Measurements from ENCODE around the gene TEX101.
"Not testable (repeated sequence)": the region's sequence is repeated elsewhere in the genome, so short reads cannot be mapped to it uniquely, and the experiment has no call there.

TEX101 gene

GRCh38 chr19:43420954-43421353, 6.3 kb downstream of the TEX101 start:
- no peak for DNase-seq (ENCODE audit: low read depth)

- no peak for DNase-seq (ENCODE audit: low read depth)
Measured at GRCh38 chr19:43422000-43422688, 7.5 kb downstream of the TEX101 start.

GRCh38 chr19:43422689-43423066, 8.0 kb downstream of the TEX101 start:
- DNase-seq (ENCODE audit: low read depth): no peak

GRCh38 chr19:43423779-43424178, 9.1 kb downstream of the TEX101 start:
- no peak for DNase-seq (ENCODE audit: low read depth)

- DNase-seq (ENCODE audit: low read depth): no peak
Measured at GRCh38 chr19:43425567-43426392, 11.1 kb downstream of the TEX101 start.

GRCh38 chr19:43429395-43429794, 14.7 kb downstream of the TEX101 start:
- DNase-seq (ENCODE audit: low read depth): no peak

- no peak for DNase-seq (ENCODE audit: low read depth)
Measured at GRCh38 chr19:43430142-43430710, 15.5 kb downstream of the TEX101 start.

GRCh38 chr19:43430976-43431375, 16.3 kb downstream of the TEX101 start:
- DNase-seq (ENCODE audit: low read depth): no peak

- DNase-seq (ENCODE audit: low read depth): no peak
Measured at GRCh38 chr19:43433358-43433673, 18.6 kb downstream of the TEX101 start.

- DNase-seq (ENCODE audit: low read depth): no peak
Measured at GRCh38 chr19:43433689-43434088, 19.0 kb downstream of the TEX101 start.

- no peak for DNase-seq (ENCODE audit: low read depth)
Measured at GRCh38 chr19:43435775-43436174, 21.1 kb downstream of the TEX101 start.

GRCh38 chr19:43437284-43437683, 22.6 kb downstream of the TEX101 start:
- DNase-seq (ENCODE audit: low read depth): not testable (repeated sequence)

- no peak for DNase-seq (ENCODE audit: low read depth)
Measured at GRCh38 chr19:43437712-43438111, 23.0 kb downstream of the TEX101 start.

GRCh38 chr19:43438291-43439031, 23.8 kb downstream of the TEX101 start:
- no peak for DNase-seq (ENCODE audit: low read depth)

GRCh38 chr19:43439032-43439708, 24.5 kb downstream of the TEX101 start:
- no peak for DNase-seq (ENCODE audit: low read depth)

- DNase-seq (ENCODE audit: low read depth): no peak
Measured at GRCh38 chr19:43439709-43440063, 25.0 kb downstream of the TEX101 start.

GRCh38 chr19:43441716-43442115, 27.0 kb downstream of the TEX101 start:
- DNase-seq (ENCODE audit: low read depth): no peak

- not testable (repeated sequence) for DNase-seq (ENCODE audit: low read depth)
Measured at GRCh38 chr19:43444091-43444490, 29.4 kb downstream of the TEX101 start.

GRCh38 chr19:43444531-43445287, 30.0 kb downstream of the TEX101 start:
- no peak for DNase-seq (ENCODE audit: low read depth)

- DNase-seq (ENCODE audit: low read depth): no peak
Measured at GRCh38 chr19:43445426-43445825, 30.7 kb downstream of the TEX101 start.

GRCh38 chr19:43446746-43447489, 32.2 kb downstream of the TEX101 start:
- peak; percentile 65 for DNase-seq (ENCODE audit: low read depth)
